Measurements from ENCODE around the gene HRH2.

The HRH2 gene

GRCh38 chr5:175655411-175655810, 2.5 kb upstream of the HRH2 start:
- FAIRE-seq (no peak), DNase-seq (ENCODE audit: insufficient read length, low spot score) (no peak)
- TF ChIP-seq POLR2A (IDR thresholded peaks at IDR 0.05; ENCODE audit: low read depth, low read length), result no peak

DNA sequence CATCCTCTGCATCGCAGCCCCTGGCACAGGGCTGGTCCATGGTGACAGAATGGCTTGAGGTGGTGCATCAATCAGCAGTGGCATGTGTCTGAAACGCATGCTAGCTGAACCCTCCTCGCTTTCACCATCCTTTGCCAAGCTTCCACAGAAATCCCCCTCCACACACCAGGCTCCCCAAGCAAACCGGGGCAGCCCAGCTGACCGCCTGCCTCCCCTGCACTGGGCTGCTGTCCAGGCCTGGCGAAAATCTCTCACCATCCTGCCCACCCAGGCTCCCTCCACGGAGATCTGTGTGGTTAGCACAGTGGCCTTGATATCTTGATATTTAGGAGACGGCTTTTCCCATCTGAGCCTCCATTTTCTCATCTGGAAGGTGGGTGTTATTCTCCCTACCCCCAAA, 905 bp upstream of the HRH2 start:
- no peak for DNase-seq (ENCODE audit: insufficient read length, low spot score)
- FAIRE-seq, result no peak
- TF ChIP-seq POLR2A (IDR thresholded peaks at IDR 0.05; ENCODE audit: low read depth, low read length), result no peak

GRCh38 chr5:175658299-175659145, 651 bp downstream of the HRH2 start:
- FAIRE-seq (no peak), DNase-seq (ENCODE audit: insufficient read length, low spot score) (no peak)

DNA sequence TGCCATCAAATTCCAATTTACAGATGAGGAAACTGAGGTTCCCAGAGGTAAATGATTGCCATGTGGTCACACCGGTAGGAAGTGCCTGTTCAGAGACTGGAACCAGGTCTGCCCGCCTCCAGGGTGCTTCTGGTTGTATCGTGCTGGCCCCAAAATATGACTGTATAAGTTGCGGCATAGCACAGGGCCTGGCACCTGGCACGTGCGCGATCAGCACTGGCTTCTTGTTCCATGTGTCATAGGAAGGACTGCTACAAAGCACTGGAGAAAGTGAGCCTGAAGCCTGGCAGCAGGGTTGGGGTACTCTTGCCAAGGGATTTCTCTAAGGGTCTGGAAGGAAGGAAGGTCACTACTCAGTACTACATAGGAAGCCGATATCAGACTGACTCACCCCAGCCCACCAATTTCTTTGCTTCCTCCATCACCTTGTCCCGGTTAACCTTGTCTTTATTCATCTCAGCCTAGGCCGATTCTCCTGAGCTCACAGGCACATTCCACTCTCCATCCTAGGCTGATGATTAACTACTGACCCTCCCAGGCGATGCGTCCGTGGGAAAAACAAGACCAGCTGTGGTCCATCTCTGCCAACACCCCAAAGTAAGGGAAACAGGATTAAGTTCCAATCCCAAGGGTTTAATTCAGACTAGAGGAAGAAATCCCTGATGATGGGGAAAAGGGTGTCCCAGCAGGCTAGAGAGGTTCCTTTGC, 1.8 kb downstream of the HRH2 start:
- DNase-seq (ENCODE audit: insufficient read length, low spot score) (no peak), FAIRE-seq (no peak)
- no peak for TF ChIP-seq POLR2A (IDR thresholded peaks at IDR 0.05; ENCODE audit: low read depth, low read length)

More at GRCh38 chr5:175658299-175659145, 651 bp downstream of the HRH2 start:
- no peak for TF ChIP-seq POLR2A (IDR thresholded peaks at IDR 0.05; ENCODE audit: low read depth, low read length)

GRCh38 chr5:175663186-175664184, 5.6 kb downstream of the HRH2 start:
- FAIRE-seq (no peak), DNase-seq (ENCODE audit: insufficient read length, low spot score) (no peak)

GRCh38 chr5:175664723-175665122, 6.9 kb downstream of the HRH2 start:
- DNase-seq (ENCODE audit: insufficient read length, low spot score), result no peak
- TF ChIP-seq POLR2A (IDR thresholded peaks at IDR 0.05; ENCODE audit: low read depth, low read length), result no peak
- no peak for FAIRE-seq

More at GRCh38 chr5:175663186-175664184, 5.6 kb downstream of the HRH2 start:
- no peak for TF ChIP-seq POLR2A (IDR thresholded peaks at IDR 0.05; ENCODE audit: low read depth, low read length)

- no peak for DNase-seq (ENCODE audit: insufficient read length, low spot score)
- no peak for FAIRE-seq
- TF ChIP-seq POLR2A (IDR thresholded peaks at IDR 0.05; ENCODE audit: low read depth, low read length), result no peak
Observed at GRCh38 chr5:175666216-175666615, 8.3 kb downstream of the HRH2 start.

- no peak for DNase-seq (ENCODE audit: insufficient read length, low spot score)
- FAIRE-seq, result no peak
- TF ChIP-seq POLR2A (IDR thresholded peaks at IDR 0.05; ENCODE audit: low read depth, low read length), result no peak
Observed at GRCh38 chr5:175668006-175668405, 10.1 kb downstream of the HRH2 start.

DNA sequence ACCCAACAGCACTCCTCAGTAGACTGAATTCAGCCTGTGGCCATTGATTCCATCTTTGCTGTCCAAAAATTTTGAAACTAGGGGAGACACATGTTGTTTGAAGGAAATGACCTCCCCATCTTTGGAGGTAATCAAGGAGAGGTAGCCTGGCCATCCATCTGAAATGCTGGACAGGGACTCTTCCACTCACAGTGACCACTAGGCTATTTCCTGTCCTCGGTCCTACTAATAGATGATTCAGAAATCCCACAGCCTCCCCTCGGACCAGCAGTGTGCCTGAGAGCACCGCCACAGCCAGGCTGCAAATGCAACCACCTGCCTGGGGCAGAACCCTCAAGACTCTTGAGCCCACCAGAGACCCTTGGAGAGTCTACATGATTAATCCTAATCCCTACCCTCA, 12.5 kb downstream of the HRH2 start:
- DNase-seq (ENCODE audit: insufficient read length, low spot score), result no peak
- TF ChIP-seq POLR2A (IDR thresholded peaks at IDR 0.05; ENCODE audit: low read depth, low read length), result no peak
- FAIRE-seq, result no peak

- DNase-seq (ENCODE audit: insufficient read length, low spot score) (no peak), FAIRE-seq (no peak)
- TF ChIP-seq POLR2A (IDR thresholded peaks at IDR 0.05; ENCODE audit: low read depth, low read length), result no peak
Observed at GRCh38 chr5:175671013-175671412, 13.1 kb downstream of the HRH2 start.

GRCh38 chr5:175672976-175673648, 15.2 kb downstream of the HRH2 start:
- FAIRE-seq, result no peak
- TF ChIP-seq POLR2A (IDR thresholded peaks at IDR 0.05; ENCODE audit: low read depth, low read length), result no peak
- no peak for DNase-seq (ENCODE audit: insufficient read length, low spot score)

- FAIRE-seq (no peak), DNase-seq (ENCODE audit: insufficient read length, low spot score) (no peak)
- no peak for TF ChIP-seq POLR2A (IDR thresholded peaks at IDR 0.05; ENCODE audit: low read depth, low read length)
Observed at GRCh38 chr5:175674731-175675346, 17.0 kb downstream of the HRH2 start.

DNA sequence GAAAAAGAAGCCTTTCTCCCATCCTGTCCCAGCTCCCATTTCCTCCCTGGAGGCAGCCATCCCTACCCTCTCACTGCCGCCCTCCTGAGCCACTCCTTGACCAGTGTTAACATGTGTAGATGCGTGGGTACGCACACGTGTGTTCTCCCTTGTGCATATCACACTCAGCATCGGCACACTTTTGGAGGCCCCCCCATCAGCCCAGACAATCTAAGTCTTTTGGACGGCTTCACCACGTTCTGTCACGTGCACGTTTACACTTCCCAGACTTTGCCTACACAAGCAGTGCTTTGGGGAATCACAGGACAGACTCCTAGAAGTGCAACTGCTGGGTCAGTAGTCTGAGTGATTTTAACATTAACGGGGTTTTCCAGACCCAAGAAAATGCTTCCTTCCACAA, 18.0 kb downstream of the HRH2 start:
- no peak for TF ChIP-seq POLR2A (IDR thresholded peaks at IDR 0.05; ENCODE audit: low read depth, low read length)
- FAIRE-seq (no peak), DNase-seq (ENCODE audit: insufficient read length, low spot score) (no peak)
